Fibroblast of mammary gland (primary cell): Measurements from ENCODE around the gene KLHL10.

Experiments used
- DNase-seq: peaks from one replicate; pipeline ENCODE4 v3.0.0-alpha.2; 2010; ENCODE audit warnings: low read depth
- H3K4me3 ChIP-seq: 2 replicates; pipeline ENCODE4 v1.5.1; 2011; ENCODE audit warnings: low read depth, mild to moderate bottlenecking, low read length, moderate library complexity; ENCODE audit not compliant: control insufficient read depth
- CTCF ChIP-seq: conservative IDR thresholded peaks from 2 replicates; pipeline ENCODE4 v1.5.1; 2011; ENCODE audit warnings: low read depth, low read length, inconsistent platforms; ENCODE audit not compliant: control insufficient read depth, insufficient read depth

KLHL10 gene

DNA sequence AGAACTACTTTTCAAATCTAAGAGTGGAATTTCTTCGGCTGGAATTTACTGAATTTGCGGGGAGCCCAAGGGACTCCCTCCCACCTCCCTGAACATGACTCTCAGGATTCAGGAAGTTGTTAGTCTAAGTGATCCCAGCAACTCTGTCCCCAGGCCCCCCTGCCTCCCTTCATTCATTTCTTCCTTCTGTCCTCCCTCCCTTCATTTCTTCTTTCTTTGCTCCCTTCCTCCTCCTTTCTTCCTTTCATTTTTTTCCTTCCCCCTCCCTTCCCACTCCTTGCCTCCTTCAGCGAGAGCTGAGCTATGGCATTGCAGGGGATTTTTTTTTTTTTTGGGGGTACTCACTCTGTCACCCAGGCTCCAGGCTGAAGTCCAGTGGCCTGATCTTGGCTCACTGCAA is 40.2 kb upstream of the KLHL10 start:
- H3K4me3 ChIP-seq, result no peak overlapping the region
- DNase-seq, result no peak
- TF ChIP-seq CTCF, result no peak

DNA sequence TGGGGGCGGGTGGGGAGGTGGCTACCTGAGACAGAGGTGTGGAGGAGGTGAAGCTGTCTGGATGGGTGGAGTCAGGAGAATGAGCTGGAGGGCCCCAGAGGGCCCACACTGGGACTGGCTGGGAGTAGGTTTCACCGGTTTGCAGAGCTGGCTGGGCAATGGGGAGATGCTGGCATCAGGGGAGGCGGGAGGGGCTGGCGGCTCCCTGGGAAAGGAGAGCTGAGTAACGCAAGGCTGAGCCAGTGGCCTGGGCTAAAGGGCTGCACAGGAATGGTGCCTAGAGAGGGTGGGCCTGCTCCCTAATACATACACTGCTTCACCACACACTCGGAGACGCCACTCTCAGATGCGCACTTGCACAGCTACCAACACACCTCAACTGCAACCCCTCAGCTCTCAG is 38.3 kb upstream of the KLHL10 start:
- TF ChIP-seq CTCF, result no peak
- DNase-seq, result no peak
- H3K4me3 ChIP-seq, result no peak overlapping the region

DNA sequence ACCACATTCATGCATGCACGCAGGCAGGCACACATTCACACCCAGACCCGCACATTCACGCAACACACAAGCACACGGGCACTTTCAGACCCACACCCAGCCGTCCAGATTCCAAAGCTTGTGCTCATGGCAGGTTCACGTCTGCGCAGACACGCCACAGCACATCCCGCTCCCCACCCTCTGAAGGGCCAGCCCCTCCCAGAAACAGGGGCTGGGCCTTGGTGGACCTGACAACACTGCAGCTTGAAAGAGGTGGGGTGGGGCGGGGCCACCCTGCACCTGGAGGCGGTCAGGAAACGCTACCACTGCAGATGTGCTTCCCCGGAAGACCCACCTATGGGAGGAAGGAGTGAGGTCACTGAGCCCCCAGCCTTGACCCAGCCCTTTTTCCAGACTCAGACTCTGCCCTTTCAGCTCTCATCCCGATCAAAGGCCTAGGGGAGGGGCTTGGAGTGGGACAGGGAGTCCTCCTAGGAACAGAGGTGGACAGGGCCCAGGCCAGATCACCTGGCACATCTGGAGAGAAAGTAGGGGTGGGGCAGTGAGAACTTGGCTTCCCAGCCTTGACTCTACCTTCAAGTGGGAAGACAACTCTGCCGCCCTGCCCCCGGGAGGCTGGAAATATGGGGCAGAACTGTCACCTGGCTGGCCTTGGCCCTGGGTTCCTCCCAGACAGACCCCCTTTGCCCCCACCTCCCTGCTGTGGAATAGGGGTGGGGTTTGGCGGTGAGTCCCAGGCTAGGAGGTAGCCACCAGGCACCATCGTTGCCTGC is 36.8 kb upstream of the KLHL10 start:
- no peak for TF ChIP-seq CTCF
- H3K4me3 ChIP-seq, result no peak overlapping the region
- DNase-seq, result peak; percentile 50

- no peak overlapping the region for H3K4me3 ChIP-seq
- peak; percentile 94 for TF ChIP-seq CTCF
- peak; percentile 74 for DNase-seq
Observed at GRCh38 chr17:41801374-41802271, 36.0 kb upstream of the KLHL10 start.

DNA sequence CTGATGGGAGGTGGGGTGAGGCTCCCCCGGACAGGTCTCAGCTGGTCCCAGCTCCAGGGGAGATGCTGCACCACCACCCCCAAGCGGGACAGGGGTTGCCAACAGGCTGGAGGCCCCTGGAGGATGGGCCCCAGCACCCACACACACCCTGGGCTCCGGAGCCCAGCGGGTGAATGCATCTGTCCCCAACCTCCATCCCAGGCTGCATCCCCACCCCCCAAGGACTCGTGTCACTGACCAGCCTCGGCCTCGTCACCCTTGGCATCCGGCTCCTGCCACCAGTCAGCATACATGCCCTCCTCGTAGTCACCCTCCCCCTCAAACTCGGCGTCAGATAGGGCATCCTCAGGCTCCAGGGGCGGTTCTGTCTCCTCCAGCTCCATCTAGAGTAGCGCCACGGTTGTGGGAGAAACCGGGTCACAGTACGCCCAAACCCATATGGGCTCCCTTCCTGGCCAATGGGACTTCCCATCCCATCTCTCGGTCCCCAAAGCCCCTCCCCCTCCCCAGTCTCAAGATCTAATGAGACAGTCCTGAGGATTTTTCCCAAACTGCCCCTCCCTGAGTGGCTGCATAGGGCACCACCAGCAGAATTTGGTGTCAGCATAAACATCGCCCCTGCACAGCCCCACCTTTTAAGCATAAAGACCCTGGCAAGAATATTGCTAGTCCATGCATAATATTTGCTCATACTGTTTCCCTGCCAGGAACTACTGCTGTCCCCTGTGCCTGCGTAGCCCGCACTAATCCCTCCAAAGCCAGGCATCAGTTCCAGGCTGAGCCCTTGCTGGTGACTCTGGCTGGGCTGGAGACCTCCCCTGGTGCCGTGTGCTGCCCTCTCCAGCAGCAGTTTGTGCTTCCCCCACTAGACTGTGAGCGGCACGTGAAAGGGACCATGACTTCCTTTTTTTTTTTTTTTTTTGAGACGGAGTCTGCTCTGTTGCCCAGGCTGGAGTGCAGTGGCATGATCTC is 34.3 kb upstream of the KLHL10 start:
- TF ChIP-seq CTCF, result no peak
- H3K4me3 ChIP-seq, result no peak overlapping the region
- DNase-seq, result no peak

DNA sequence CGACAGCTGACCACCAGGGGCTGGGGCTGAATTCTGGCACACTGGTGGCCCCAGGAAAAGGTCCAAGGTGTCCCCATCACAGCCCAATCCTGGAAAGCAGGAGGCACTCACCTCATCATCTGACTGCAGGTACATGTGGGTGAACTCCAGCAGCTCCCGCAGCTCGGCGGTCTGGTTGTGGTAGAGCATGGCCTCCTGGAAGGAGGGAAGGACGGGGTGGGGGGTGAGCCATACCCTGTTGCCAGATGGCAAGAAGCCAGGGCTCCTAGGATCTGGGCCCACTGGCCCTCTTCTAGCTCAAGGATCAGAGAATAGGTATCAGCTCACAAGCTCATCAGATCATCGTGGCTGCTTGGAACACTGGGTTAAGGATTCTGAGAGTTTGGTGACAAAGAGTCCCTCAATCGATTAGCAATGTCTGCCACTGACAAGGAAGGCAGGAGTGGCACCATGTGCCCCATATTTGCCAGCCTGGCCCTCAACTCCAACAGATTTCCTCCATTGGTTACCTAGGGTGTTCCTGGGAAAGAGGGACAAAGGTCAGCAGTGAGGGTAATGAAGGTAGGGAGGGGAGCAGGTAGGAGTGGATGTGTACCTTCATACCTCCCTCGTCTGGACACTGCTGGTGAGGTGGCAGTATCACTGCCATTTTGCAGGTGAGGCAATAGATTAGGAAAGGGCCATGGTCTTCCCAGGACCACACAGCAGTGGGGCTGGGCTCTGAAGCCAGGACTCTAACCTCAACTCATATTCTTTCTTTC is 30.8 kb upstream of the KLHL10 start:
- TF ChIP-seq CTCF, result no peak
- DNase-seq, result no peak
- H3K4me3 ChIP-seq, result no peak overlapping the region
